GM19468 (cell line): Measurements from ENCODE around the gene THSD1.

Source experiments
- ATAC-seq: cut with Tn5 transposase; IDR thresholded peaks from one replicate; pipeline ENCODE4 v1.9.1; 2021; ENCODE audit warnings: mild to moderate bottlenecking, moderate library complexity, moderate number of reproducible peaks; ENCODE audit not compliant: unreplicated experiment; ENCODE audit errors: extremely low read depth

THSD1 gene, protein sequence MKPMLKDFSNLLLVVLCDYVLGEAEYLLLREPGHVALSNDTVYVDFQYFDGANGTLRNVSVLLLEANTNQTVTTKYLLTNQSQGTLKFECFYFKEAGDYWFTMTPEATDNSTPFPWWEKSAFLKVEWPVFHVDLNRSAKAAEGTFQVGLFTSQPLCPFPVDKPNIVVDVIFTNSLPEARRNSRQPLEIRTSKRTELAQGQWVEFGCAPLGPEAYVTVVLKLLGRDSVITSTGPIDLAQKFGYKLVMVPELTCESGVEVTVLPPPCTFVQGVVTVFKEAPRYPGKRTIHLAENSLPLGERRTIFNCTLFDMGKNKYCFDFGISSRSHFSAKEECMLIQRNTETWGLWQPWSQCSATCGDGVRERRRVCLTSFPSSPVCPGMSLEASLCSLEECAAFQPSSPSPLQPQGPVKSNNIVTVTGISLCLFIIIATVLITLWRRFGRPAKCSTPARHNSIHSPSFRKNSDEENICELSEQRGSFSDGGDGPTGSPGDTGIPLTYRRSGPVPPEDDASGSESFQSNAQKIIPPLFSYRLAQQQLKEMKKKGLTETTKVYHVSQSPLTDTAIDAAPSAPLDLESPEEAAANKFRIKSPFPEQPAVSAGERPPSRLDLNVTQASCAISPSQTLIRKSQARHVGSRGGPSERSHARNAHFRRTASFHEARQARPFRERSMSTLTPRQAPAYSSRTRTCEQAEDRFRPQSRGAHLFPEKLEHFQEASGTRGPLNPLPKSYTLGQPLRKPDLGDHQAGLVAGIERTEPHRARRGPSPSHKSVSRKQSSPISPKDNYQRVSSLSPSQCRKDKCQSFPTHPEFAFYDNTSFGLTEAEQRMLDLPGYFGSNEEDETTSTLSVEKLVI

DNA sequence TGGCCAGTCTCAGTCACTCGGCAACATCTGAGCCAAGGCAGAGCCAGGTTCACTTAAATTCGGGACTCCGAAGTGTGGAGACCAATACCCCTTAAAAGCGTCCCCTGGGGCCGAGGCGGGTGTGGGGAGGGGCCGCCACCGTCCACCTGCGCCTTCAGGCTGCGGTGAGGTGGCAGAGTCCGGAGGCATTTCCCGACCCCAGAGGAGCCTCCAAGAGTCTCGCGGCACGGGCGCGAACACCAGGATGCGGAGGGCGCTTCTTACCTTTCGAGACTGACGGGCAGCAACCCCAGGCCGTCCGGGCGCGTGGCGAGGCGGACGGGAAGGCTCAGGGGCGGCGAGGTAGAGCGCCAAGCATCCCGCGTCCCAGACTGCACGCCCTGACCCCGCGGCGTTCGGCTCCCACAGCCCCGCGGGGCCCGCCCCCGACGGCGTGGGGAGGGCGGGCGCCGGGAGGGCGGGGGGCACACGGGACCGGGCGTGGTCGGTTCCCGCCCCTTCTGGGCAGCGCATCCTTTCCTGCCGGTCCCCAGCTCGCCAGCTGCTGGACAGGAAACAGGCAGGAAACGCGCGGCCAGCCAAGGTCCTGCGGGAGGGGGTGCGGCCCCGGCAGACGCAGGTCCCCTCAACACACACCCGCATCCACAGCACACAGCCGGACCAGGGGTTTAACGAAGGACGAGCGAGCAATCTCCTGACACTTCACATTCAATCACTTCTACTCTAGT lies at the start of gene THSD1:
Gene THSD1 (minus strand): TSS at position 406 of the 728 bp plus-strand sequence. CDS start 3,572 bp downstream, outside the sequence.
- ATAC-seq = no peak

DNA sequence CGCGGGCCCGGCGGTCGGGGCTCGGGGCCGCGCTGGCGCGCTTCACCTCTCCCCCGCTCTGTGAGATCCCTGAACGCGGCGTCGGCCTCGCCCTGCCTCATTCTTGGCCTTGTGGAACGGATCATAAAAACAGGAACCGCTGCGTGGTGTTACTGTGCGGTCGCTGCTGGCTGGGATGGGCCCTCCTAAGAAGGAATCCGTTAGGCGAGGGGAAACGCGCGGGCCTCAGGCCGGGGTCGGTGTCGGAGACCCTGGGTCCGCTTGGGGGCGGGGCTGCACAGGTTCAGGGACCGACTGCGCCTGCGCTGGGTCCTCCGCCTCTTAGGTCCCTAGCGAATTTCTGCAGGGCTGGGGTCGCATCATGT lies 49.7 kb upstream of the THSD1 start:
- no peak for ATAC-seq

DNA sequence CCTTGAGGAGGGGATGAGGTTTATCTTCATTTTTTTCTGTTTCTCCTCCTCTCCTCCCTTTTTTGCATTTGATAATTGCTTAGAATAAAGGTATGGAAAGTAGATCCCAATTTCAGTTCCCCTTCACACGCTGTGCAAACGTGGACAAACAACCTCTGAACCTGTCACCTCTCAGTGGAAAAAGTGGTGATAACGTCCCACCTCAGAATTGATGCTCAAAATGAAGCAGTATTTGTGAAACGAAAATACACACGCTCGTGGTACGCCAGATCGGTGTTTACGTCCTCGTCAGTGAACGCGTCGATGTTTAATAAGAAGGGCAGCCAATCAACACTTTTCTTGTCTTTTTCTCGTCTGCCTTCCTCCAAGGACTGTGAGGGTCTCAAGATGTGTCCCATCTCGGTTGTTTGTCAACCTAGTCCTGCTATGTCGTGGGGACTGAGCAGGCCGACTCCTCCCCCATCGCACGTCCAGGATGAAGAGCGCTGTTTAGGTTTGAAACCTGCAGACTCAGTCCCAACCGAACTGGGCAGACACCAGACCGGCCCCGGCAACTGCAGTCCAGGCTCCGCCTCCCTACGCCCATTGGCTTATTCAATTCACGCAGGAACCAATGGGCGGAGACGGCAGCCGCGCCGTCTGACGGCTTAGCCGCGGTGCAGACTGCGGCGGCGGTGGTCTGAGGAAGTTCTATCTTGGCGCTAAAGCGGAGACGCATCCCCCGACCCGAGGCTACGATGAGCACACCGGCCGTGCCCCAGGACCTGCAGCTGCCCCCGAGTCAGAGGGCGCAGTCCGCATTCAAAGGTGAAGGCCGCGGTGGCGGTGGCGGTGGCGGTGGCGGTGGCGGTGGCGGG lies 49.1 kb upstream of the THSD1 start, which contains the start of gene CKAP2:
Gene CKAP2 (plus strand): TSS at position 659 of the 857 bp plus-strand sequence. CDS start 79 bp downstream, at position 738.
- peak; percentile 64 for ATAC-seq

DNA sequence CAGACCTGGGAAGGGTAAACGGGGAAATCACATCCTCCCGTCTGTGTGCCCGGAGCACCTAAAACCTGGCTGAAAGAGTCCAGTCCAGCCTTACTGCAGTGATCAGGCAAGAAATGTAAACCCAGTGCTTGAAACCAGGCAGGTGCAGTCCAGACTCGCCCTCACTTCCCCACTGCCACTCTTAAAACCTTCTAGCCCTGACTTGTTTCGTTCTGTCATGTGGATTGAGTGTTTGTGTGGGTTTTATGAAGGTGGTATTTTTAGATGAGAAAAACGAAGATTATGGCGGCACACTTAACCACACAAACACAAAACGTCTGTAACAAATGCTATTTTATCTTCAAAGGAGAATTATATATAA lies 48.5 kb upstream of the THSD1 start:
- ATAC-seq = no peak

DNA sequence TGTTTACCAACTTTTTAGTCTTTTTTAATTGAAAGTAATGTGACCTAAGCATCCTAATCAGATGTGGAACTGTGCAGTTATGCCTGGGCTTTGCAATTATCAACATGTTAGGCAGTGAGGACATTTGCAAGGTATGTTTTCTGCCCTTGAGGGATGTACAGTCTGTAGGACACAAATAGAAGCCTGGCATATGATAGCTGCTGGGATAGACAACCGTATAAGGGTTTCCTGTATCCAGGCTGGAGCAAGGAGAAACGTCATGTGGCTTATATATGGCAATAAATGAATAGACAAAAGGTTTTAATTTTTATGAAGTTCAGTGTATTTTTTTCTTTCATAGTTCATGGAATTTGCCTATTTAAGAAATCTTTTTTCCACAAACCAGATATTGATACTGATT lies 46.5 kb upstream of the THSD1 start:
- ATAC-seq = no peak

DNA sequence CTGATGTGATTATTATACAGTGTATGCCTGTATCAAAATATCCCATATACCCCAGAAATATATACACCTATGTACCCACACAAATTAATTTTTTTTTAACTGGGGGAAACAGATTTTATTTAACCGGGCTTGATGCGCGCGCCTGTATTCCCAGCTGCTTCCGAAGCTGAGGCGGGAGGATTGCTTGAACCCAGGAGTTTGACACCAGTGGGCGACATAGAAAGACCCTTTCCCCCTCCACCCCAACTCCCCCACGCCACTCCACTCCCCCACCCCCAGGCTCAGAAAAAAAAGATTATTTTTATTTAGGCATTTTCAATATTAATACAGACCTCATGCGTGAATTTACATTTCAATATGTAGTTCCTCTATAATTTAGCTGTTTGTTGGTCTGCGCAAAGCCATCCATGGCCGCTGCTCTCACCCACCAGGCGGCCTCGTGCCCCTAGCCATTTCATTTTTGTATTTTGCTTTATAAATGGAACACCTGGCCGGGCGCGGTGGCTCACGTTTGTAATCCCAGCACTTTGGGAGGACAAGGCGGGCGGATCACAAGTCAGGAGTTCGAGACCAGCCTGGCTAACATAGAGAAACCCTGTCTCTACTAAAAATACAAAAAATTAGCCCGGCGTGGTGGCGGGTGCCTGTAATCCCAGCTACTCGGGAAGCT lies 45.3 kb upstream of the THSD1 start:
- no peak for ATAC-seq

DNA sequence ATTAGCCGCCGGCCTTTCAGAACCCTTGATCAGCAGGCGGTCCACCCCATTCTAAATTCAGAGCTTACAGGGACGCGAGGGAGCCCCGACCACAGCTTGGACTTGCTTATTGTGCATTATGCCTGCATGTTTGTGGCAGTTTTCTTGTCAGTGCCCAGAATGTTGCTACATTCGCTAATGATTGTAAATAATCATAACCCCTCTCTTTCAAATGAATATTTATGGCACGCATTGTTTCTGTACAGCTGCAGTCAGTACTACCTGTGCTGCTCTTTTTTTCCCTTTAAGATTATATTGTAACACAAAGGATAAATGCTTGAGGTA lies 44.8 kb upstream of the THSD1 start:
- no peak for ATAC-seq

DNA sequence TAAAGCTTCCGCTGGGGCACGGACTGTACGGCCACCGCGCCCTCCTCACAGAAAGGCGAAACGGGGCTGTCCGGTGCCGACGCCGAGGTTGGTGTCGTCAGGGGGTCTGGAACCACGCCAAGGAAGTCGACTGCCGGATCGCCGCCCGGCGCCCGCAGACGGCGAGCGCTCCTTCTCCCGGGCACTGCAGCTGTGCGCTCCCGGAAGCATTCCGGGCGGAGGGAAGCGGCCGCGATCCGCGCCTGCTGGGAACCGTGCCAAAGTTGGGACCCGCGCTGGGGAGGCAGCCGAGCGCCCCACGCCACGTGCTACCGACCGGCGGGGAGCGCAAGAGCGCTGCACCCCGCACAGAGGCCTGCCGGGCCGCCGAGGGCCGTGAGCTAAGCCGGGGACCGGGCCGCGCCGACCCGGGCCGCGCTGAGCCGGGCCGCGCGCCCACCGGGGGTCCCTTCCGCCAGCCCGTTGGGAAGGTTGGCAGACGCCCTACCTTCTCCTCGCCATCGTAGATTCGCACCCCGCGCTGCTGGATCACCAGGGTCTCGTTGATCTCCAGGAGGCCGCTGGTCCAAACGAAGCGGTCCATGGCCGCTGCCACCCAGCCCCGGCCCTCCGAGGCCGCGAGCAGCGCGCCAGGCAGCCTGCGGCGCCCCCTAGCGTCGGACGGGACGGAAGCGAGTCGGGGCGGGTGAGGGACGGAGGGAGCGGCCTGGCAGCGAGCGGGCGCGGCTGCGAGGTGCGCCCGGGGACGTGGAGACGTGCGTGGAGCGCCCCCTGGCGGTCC lies 44.2 kb upstream of the THSD1 start, which contains the start of gene VPS36:
Gene VPS36 (minus strand): TSS at position 623 of the 781 bp plus-strand sequence. CDS start 40 bp downstream, at position 583.
- ATAC-seq = peak; percentile 56

DNA sequence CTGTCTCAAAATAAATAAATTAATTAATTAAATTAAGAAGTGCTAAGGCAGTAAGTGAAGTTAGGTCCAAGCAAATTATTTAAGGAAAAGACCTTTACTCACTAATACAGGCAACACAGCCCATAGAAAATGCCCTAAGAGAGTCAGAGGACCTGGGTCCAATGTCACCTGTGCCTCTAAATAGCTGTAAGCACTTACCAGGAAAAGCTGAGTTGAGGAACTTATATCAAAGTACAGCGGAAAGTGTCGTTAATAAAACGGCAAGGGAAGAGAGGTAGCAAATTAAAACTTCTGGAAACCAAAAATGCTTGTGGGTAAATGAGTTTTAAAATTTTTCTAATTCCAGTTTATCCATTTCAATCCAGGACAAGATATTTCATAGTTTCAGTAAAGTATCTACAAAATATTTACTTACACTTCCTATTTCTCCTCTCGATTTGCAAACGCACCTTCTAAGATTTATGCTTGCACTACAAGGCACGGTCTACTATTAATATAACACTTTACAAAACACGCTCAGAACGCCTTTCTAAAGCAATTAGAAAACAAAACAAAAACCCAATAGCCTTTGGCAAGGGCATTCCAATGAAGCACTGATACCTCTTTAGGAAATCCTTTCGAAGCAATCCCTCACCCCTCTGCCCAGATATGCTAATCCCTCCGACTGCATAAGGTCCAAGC lies 43.5 kb upstream of the THSD1 start:
- ATAC-seq = no peak

DNA sequence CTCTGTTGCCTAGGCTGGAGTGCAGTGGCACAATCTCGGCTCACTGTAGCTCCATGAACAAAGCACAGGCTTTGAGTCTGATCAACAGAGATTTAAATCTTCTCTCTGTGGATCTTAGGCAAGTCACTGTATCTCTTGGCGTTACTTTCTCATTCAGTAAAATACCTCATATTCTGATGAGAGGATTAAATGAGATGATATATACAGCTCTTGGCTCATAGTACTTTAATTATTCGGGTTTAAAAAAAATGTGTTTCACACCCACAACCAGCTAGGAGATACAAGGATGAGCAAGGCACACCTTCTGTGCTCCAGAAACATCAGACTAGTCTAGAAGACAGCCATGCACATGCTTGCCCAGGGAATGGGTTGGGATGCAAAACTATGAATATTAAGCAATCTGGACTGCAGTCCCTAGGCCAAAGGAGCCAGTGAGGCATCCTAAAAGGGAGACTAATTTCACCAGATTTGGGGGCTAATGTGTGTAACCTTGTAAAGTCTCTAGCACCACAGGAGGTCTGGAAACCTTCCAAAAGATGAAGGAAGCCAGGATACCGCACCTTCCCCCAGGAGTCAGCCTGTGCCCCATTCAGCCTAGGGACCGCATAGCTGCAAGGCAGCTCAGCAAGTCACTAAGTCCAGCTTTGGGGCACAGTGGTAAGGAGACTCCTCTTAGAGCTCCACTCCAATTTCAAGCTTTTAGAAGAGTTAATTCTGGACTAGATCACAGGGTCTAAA lies 42.0 kb upstream of the THSD1 start:
- no peak for ATAC-seq

DNA sequence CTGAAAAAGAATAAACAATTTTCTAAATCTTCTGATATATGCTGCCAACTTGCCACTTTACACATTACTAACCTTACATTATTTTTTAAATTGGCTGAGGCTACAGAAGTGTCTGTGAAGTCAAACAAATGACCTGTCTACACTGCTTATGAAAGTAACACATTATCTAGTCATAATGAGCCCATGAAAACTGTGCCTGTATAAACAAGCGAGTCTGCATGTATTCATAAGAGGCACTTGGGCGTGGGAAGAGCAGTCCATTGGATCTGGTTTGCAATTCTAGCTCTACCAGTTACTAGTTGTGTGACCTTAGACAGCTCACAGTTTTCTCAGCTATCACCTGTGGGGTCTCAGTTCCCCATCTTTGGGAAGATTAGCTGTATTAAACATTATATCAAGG lies 41.4 kb upstream of the THSD1 start:
- ATAC-seq = no peak

DNA sequence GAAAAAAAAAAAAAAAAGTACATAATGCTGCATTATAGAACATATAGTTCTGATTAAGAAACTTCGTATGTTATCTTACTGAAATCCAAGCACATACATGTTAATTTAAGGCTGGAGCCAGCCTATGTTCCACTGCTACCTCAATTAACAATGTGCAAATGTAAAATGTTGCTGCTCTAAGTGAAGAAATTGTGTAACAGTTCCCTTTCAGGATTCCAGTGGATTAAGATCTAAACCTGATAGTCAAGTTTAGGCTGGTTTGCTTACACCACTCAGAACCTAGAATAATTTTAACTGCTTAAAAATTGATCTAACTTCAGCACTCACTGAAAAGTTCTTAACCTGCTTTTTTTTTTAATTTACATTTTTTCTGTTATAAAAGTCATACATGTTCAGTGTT lies 40.3 kb upstream of the THSD1 start:
- no peak for ATAC-seq

DNA sequence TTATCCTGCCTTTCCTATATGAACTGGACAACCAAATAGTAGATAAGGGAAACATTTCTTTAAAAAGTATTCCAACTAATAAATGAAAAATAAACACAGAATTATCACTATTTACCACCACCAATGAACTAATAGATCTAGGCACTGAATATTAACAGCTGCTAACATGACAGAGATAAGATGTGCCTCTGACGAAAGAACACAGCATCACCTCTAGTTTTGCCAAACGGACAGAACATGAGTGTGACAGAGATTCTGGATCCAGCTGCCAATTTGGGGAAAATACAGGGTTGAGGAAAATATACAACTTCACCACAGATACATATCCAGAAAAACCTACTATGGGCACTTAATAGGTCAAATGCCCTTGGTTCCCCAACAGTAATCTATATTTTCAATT lies 26.5 kb upstream of the THSD1 start:
- ATAC-seq = no peak

DNA sequence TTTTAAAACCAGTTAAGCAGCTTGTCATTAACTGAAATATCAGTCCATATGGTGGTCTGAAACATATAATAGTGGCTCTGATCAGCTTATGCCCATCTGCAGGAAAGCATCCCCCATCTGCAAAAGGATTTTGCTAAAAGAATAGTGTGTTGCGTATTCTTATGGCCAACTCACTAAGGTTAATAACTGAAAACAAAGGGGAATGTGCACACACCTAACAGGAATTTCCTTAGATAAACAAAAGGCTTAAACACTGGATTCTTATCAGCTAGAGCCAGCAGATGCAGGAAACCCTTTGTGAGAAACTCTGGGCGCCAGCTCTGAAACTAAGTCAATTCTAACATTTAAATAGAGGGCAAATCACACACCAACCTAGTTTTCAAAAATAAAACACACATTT lies 22.3 kb upstream of the THSD1 start:
- no peak for ATAC-seq

DNA sequence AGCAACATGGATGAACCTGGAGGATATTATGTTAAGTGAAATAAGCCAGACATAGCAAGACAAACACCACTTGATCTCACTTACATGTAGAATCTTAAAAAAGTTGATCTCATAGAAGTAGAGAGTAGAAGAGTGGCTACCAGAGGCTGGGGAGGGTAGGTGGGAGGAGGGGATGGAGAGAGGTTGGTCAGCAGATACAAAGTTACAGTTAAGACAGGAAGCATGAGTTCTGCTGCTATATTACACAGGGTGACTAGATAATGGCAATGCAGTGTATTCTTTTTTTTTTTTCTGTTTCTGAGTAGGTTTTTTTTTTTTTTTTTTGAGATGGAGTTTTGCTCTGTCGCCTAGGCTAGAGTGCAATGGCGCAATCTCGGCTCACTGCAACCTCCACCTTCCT lies 15.2 kb upstream of the THSD1 start:
- no peak for ATAC-seq

DNA sequence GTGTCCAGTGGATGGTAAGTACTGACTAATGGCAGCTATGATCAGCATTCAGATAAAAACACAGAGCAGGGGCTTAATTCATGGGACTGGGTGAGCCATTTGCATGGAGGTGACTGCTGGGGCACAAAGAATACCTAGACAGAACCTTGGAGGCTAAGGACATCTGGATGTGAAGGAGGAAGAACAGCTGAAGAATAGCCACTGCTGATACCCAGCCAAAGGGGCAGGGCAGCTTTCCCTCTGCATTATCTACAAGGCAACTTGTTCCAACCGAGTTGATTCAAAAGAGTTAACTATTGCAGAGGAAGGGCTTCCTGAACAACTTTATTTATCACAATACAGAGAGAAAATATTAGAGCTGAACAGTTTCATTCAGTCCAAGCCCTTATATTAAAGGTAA lies 13.1 kb upstream of the THSD1 start:
- no peak for ATAC-seq

DNA sequence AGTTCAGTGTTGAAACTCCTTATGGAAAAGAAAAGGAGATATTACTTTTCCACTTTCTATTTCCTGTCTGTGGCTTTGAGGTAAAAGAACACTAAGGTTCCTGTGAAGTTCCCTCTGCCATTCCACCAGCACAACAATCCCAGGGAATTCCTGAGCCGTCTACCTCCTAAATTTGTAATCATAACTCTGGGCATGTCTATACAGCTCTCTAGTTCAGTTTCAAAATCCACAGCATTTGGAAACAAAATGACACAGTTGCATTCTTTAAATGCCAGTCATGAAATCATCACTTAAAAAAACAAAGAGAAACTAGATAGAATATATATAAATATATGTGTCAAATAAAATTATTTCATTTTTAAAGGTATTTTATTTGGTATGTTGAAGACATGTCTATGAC lies 9.0 kb upstream of the THSD1 start:
- no peak for ATAC-seq
